ENCODE data around the gene FBXL7. TPM values are rescaled to one million over a fixed set of nuclear protein-coding genes. Genes with fewer than 3 reads are reported as not detected.

FBXL7 gene
- total RNA-seq, 4 donors from 2014 or later, result 2.1 to 25.6 (median 6.5) TPM

GRCh38 chr5:15612915-15613635 is 113.1 kb downstream of the FBXL7 start:
- H3K9me3 ChIP-seq, result no peaks in the 10 kb centered on the region
- TF ChIP-seq CTCF (IDR thresholded peaks at IDR 0.05), result no peak
- TF ChIP-seq POLR2A (IDR thresholded peaks at IDR 0.05), result no peak
- H3K4me3 ChIP-seq, result no peak overlapping the region
- H3K36me3 ChIP-seq, result no peaks in the 10 kb centered on the region
- no peaks in the 10 kb centered on the region for H3K27me3 ChIP-seq
- DNase-seq, result no peak
- H3K27ac ChIP-seq, result no peak overlapping the region
- no peaks in the 10 kb centered on the region for H3K4me1 ChIP-seq

- no peak overlapping the region for H3K4me3 ChIP-seq
- H3K4me1 ChIP-seq, result no peaks in the 10 kb centered on the region
- no peaks in the 10 kb centered on the region for H3K27me3 ChIP-seq
- no peaks in the 10 kb centered on the region for H3K9me3 ChIP-seq
- no peak overlapping the region for H3K27ac ChIP-seq
- H3K36me3 ChIP-seq, result no peaks in the 10 kb centered on the region
- TF ChIP-seq POLR2A (IDR thresholded peaks at IDR 0.05) (no peak), CTCF (IDR thresholded peaks at IDR 0.05) (no peak)
- DNase-seq, result no peak
Measured at GRCh38 chr5:15614679-15615078, 114.7 kb downstream of the FBXL7 start.

- no peaks in the 10 kb centered on the region for H3K27me3 ChIP-seq
- no peak for DNase-seq
- TF ChIP-seq CTCF (IDR thresholded peaks at IDR 0.05) (no peak), POLR2A (IDR thresholded peaks at IDR 0.05) (no peak)
- no peaks in the 10 kb centered on the region for H3K4me1 ChIP-seq
- no peaks in the 10 kb centered on the region for H3K36me3 ChIP-seq
- H3K27ac ChIP-seq, result no peak overlapping the region
- H3K9me3 ChIP-seq, result no peaks in the 10 kb centered on the region
- no peak overlapping the region for H3K4me3 ChIP-seq
Measured at GRCh38 chr5:15615859-15616258, 115.9 kb downstream of the FBXL7 start.

- no peak for DNase-seq
- Histone ChIP-seq H3K27ac (no peak overlapping the region), H3K27me3 (no peaks in the 10 kb centered on the region), H3K4me3 (no peak overlapping the region), H3K9me3 (no peaks in the 10 kb centered on the region), H3K36me3 (no peaks in the 10 kb centered on the region), H3K4me1 (no peaks in the 10 kb centered on the region)
- TF ChIP-seq POLR2A (IDR thresholded peaks at IDR 0.05) (no peak), CTCF (IDR thresholded peaks at IDR 0.05) (no peak)
Measured at GRCh38 chr5:15618938-15619337, 119.0 kb downstream of the FBXL7 start.

GRCh38 chr5:15620501-15620900 is 120.5 kb downstream of the FBXL7 start:
- no peak for DNase-seq
- no peak overlapping the region for H3K27ac ChIP-seq

More at GRCh38 chr5:15620501-15620900, 120.5 kb downstream of the FBXL7 start:
- Histone ChIP-seq H3K4me1 (no peaks in the 10 kb centered on the region), H3K9me3 (no peaks in the 10 kb centered on the region), H3K4me3 (no peak overlapping the region), H3K27me3 (no peaks in the 10 kb centered on the region), H3K36me3 (no peaks in the 10 kb centered on the region)
- TF ChIP-seq CTCF (IDR thresholded peaks at IDR 0.05) (no peak), POLR2A (IDR thresholded peaks at IDR 0.05) (no peak)
